K562 (cell line): ENCODE results near the gene COPE. TPM values are rescaled to one million over a fixed set of nuclear protein-coding genes. Genes with fewer than 3 reads are reported as not detected.

Experiments used
- ATAC-seq: fragments of 200-7000 bp; cut with Tn5 transposase; 3 replicates; pipeline ENCODE4 v1.9.1; 2020; ENCODE audit warnings: moderate library complexity
- BruUV-seq: library from RNA; stranded (reverse); fragments of 400-500 nt; replicated peaks from 2 replicates; lab custom pipeline; 2021; lab: Mats Ljungman, UMichigan
- CTCF ChIA-PET: fragments of 300-600 bp; formaldehyde crosslinking; extraction: SDS; loops from one replicate; lab custom pipeline; 2021; ENCODE audit warnings: low intra/inter-chr PET ratio; lab: Yijun Ruan, JAX
- POLR2A ChIA-PET: fragments of 300-600, 350-650 bp; sonication (Branson Sonifier 250); formaldehyde crosslinking; extraction: SDS; loops from one replicate; lab custom pipeline; 2021; ENCODE audit warnings: antibody characterized with exemption, inconsistent platforms; lab: Yijun Ruan, JAX
- DNase-seq, 4 experiments: peaks; one replicate each; pipeline versions ENCODE4 v3.0.0 to v3.0.0-alpha.2; 2011 to 2018; ENCODE audit warnings: low spot score in 3 of 4, mixed read lengths in 3 of 4; ENCODE audit errors: extremely low read depth in 1 of 4
- FAIRE-seq: peaks from 2 replicates; lab custom pipeline; 2011; peaks lifted over from hg19 to GRCh38; lab: Jason Lieb, UNC
- H2AFZ ChIP-seq: 2 replicates; pipeline ENCODE4 v1.6.0; 2011; ENCODE audit warnings: low read depth, low read length, control low read depth, inconsistent platforms
- H3K27ac ChIP-seq: fragments of 200-600 bp; 3 replicates; pipeline ENCODE4 v1.8.0; 2011; ENCODE audit warnings: low read depth, mild to moderate bottlenecking, control low read depth, inconsistent platforms, low read length, moderate library complexity, mixed read lengths; ENCODE audit errors: extremely low read depth
- H3K27me3 ChIP-seq, 2 experiments: fragments of 300-600 bp in 1 of 2; 2 replicates in 1 of 2; 3 replicates in 1 of 2; pipeline versions ENCODE4 v1.6.0 to v1.8.0; 2011; ENCODE audit warnings: inconsistent platforms in 2 of 2, low read length in 2 of 2, mild to moderate bottlenecking in 1 of 2, mixed read lengths in 1 of 2, moderate library complexity in 1 of 2; ENCODE audit not compliant: control insufficient read depth in 2 of 2, insufficient read depth in 2 of 2
- H3K36me3 ChIP-seq: fragments of 300-600 bp; 3 replicates; pipeline ENCODE4 v1.8.0; 2011; ENCODE audit warnings: mild to moderate bottlenecking, low read length, inconsistent platforms; ENCODE audit not compliant: control insufficient read depth, insufficient read depth
- H3K4me1 ChIP-seq, 2 experiments: fragments of 200-600 bp in 1 of 2; replicated peaks in 1 of 2; 2 replicates in 1 of 2; 3 replicates in 1 of 2; pipeline versions ENCODE4 v1.5.1 to v1.8.0; 2011; ENCODE audit warnings: inconsistent platforms in 2 of 2, low read length in 2 of 2, mild to moderate bottlenecking in 1 of 2, mixed read lengths in 1 of 2, moderate library complexity in 1 of 2; ENCODE audit not compliant: control insufficient read depth in 2 of 2, insufficient read depth in 2 of 2
- H3K4me2 ChIP-seq: 2 replicates; pipeline ENCODE4 v1.6.1; 2011; ENCODE audit warnings: low read length, control low read depth, inconsistent platforms, mixed read lengths; ENCODE audit not compliant: insufficient read depth
- H3K4me3 ChIP-seq: fragments of 200-600 bp; sonication (generic), shearing (Covaris generic); 2 replicates; pipeline ENCODE4 v1.5.1; 2016; ENCODE audit warnings: control low read depth, inconsistent platforms
- H3K79me2 ChIP-seq: fragments of 200-600 bp; 3 replicates; pipeline ENCODE4 v1.8.0; 2011; ENCODE audit warnings: low read length, inconsistent platforms; ENCODE audit not compliant: control insufficient read depth, insufficient read depth
- H3K9ac ChIP-seq, 2 experiments: 2 replicates each; pipeline versions ENCODE4 v1.6.0 to v1.6.1; 2011; ENCODE audit warnings: low read depth in 2 of 2, low read length in 2 of 2, control low read depth in 1 of 2, inconsistent platforms in 1 of 2, mild to moderate bottlenecking in 1 of 2, mixed read lengths in 1 of 2; ENCODE audit not compliant: insufficient read depth in 1 of 2
- H3K9me1 ChIP-seq: one replicate; pipeline ENCODE4 v1.6.0; 2011; ENCODE audit warnings: inconsistent platforms, mild to moderate bottlenecking, low read length, moderate library complexity; ENCODE audit not compliant: control insufficient read depth, insufficient read depth
- H3K9me3 ChIP-seq: replicated peaks from 2 replicates; pipeline ENCODE4 v1.5.1; 2011; ENCODE audit warnings: low read depth, low read length, inconsistent platforms; ENCODE audit not compliant: control insufficient read depth, insufficient read depth
- H4K20me1 ChIP-seq: replicated peaks from 2 replicates; pipeline ENCODE4 v1.6.1; 2011; ENCODE audit warnings: low read length, inconsistent platforms, mixed read lengths; ENCODE audit not compliant: control insufficient read depth, insufficient read depth
- ATF7 ChIP-seq: fragments of 450-650 bp; IDR thresholded peaks from 2 replicates; pipeline ENCODE4 v1.7.1; 2014; ENCODE audit warnings: mild to moderate bottlenecking, moderate library complexity
- HSF4 ChIP-seq: fragments of 250-450 bp; sonication (Bioruptor Pico); IDR thresholded peaks from 2 replicates; pipeline ENCODE4 v2.1.2; 2022; ENCODE audit warnings: mild to moderate bottlenecking, moderate library complexity, borderline replicate concordance
- KLF6 ChIP-seq: fragments of 250-450 bp; sonication (Bioruptor Pico); IDR thresholded peaks from 2 replicates; pipeline ENCODE4 v1.4.0; 2020; ENCODE audit warnings: mild to moderate bottlenecking, moderate library complexity, borderline replicate concordance
- NCOA2 ChIP-seq, 2 experiments: fragments of 450-650 bp; IDR thresholded peaks; 2 replicates each; pipeline ENCODE4 v1.6.1; 2018; ENCODE audit warnings: mild to moderate bottlenecking in 2 of 2, moderate library complexity in 1 of 2; ENCODE audit not compliant: partially characterized antibody in 2 of 2
- POLR2A ChIP-seq: fragments of 450-650 bp; conservative IDR thresholded peaks from 2 replicates; pipeline ENCODE4 v1.6.1; 2016
- POLR2G ChIP-seq: fragments of 200-400 bp; formaldehyde crosslinking; IDR thresholded peaks from 2 replicates; pipeline ENCODE4 v1.6.1; 2017; ENCODE audit warnings: low read depth, mild to moderate bottlenecking, antibody characterized with exemption, low read length, moderate library complexity
- ZNF707 ChIP-seq: fragments of 250-450 bp; sonication (Bioruptor Pico); conservative IDR thresholded peaks from 2 replicates; pipeline ENCODE4 v1.8.0; 2022; ENCODE audit warnings: inconsistent platforms, mild to moderate bottlenecking, moderate library complexity
- WGBS: fragments of 100-300 bp; shearing (Covaris generic); methylation state at CpG from one replicate; pipeline ENCODE4 v1.1.6; 2016; ENCODE audit warnings: low coverage, mixed read lengths; ENCODE audit not compliant: insufficient coverage; ENCODE audit errors: missing lambda C conversion rate; 5-methylcytosine and 5-hydroxymethylcytosine counted together
- in situ Hi-C: fragments of 300-500 bp; cut with MboI; formaldehyde crosslinking; loops from 4 replicates; pipeline ENCODE4 v1.15.0; 2018; ENCODE audit warnings: inconsistent platforms, mixed read lengths
- intact Hi-C: fragments of 100-400 bp; cut with micrococcal nuclease; formaldehyde crosslinking; loops from 2 replicates; pipeline ENCODE4 v1.14.2; 2022
- polyA plus RNA-seq, 8 experiments: library from polyadenylated mRNA; depleted of rRNA in 4 of 8; stranded (reverse) in 5 of 8; unstranded in 3 of 8; fragments of >200 nt; fragmentation: Nextera tagmentation in 2 of 8; fragmentation: Illumina TruSeq in 1 of 8; extraction: Ambion mirVana in 2 of 8; extraction: Trizol in 1 of 8; gene quantifications; 2 replicates each; pipeline versions ENCODE4 v1.2.1 to v1.2.3, GENCODE V29; 2011 to 2014; ENCODE audit warnings: inconsistent platforms in 1 of 8, missing spikeins in 1 of 8
- total RNA-seq, 7 experiments: library from RNA; depleted of rRNA in 6 of 7; stranded (reverse); fragments of >200 nt in 6 of 7; fragmentation: Illumina TruSeq in 2 of 7; extraction: Trizol in 2 of 7; gene quantifications; 2 replicates each; pipeline versions ENCODE4 v1.2.1 to v1.2.3, GENCODE V29; 2011 to 2021; ENCODE audit warnings: low replicate concordance in 1 of 7

The COPE gene
- total and polyA plus RNA-seq, 9 of the 15 experiments (the other 6 are each of a cell fraction or from before 2014, with no cell fraction given), result 5.8 to 273 (median 147) TPM

DNA sequence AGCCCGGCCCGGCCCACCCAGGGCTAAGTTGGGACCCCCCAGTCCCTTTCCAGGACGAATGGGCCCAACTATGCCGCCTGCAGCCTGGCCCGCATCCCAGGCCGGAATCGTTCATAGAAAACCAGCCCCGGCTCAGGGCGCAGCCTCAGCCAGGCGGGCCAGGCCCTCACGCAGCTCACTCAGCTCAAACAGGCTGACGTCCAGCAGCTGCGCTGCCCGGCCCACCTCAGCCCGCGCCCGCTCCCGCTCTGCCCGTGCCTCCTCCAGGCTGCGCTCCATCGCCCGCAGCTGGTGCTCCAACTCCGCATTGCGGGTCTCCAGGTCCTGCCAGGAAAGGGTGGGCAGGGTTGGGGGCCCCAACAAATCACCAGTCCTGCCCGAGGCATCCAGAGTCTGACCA is 10.1 kb upstream of the COPE start:
- Histone ChIP-seq H3K9me1 (peaks cover 2% of the 10 kb centered on the region), H3K27me3 (no peaks in the 10 kb centered on the region), H3K9me3 (no peaks in the 10 kb centered on the region), H3K4me2 (no peak overlapping the region), H3K9ac (no peak overlapping the region), H3K79me2 (no peaks in the 10 kb centered on the region)
- BruUV-seq, result no TSS peak
- ATAC-seq (no peak), DNase-seq (no peak), FAIRE-seq (no peak)
- in situ Hi-C loops, result no loop called here
- TF ChIP-seq POLR2G (peak; percentile 72), ATF7 (no peak), KLF6 (CRISPR knock-in tag) (no peak), POLR2A (peak; percentile 14; the same call in 1 of the 2 replicates), HSF4 (no peak), ZNF707 (CRISPR knock-in tag) (no peak), NCOA2 (IDR thresholded peaks at IDR 0.05; ENCODE audit: partially characterized antibody in 2 of 2) (no peak)
- TF ChIP-seq, all 486 proteins: peak for 2
- Histone ChIP-seq H3K4me1 (peaks cover 5 to 28% of the 10 kb centered on the region in 2 experiments; a peak in 4 of 5 replicates), H3K27ac (no peak overlapping the region), H3K36me3 (peaks cover 30% of the 10 kb centered on the region; the same call in 2 of the 3 replicates), H2AFZ (no peak overlapping the region), H3K4me3 (no peak overlapping the region), H4K20me1 (0 out of 2 replicates have a peak, but pooled peaks cover 3% of the 10 kb centered on the region)
- ChIA-PET CTCF (no interaction called here), POLR2A (interaction anchor here (0.6 to 4.6 kb wide), 7 partner anchors 10 to 47 kb away, joined by 3 to 34 read pairs (median 3); partner anchors contain the start of genes COPE and DDX49)
- WGBS, result 87% methylated on average over 18 of the region's 25 CpGs
- intact Hi-C loops, result no loop called here
